HEK293 (cell line): ENCODE measurements around the gene DPYD.

Experiments used
- CTCF ChIA-PET: fragments of 350-600 bp; formaldehyde crosslinking; extraction: SDS; loops from one replicate; lab custom pipeline; 2021; ENCODE audit warnings: antibody characterized with exemption; lab: Yijun Ruan, JAX
- POLR2A ChIA-PET: fragments of 300-600 bp; formaldehyde crosslinking; extraction: SDS; loops from one replicate; lab custom pipeline; 2020; ENCODE audit warnings: antibody characterized with exemption, inconsistent platforms; lab: Yijun Ruan, JAX
- H3K27ac ChIP-seq: fragments of 200-500 bp; sonication (Bioruptor generic); 2 replicates; pipeline ENCODE4 v1.5.1; 2014; ENCODE audit warnings: low read depth, low read length, control low read depth, inconsistent platforms; ENCODE audit errors: extremely low read depth
- H3K36me3 ChIP-seq, 2 experiments: fragments of 200-500 bp in 1 of 2; sonication (Bioruptor generic) in 1 of 2; 1 replicate in 1 of 2; 2 replicates in 1 of 2; pipeline ENCODE4 v1.5.1; 2014 to 2017; ENCODE audit warnings: inconsistent platforms in 2 of 2, low read length in 2 of 2; ENCODE audit not compliant: control insufficient read depth in 2 of 2, insufficient read depth in 1 of 2
- H3K4me1 ChIP-seq: fragments of 200-500 bp; sonication (Bioruptor generic); 2 replicates; pipeline ENCODE4 v1.5.1; 2014; ENCODE audit warnings: mild to moderate bottlenecking, low read length, inconsistent platforms; ENCODE audit not compliant: control insufficient read depth, insufficient read depth
- H3K4me3 ChIP-seq: 2 replicates; pipeline ENCODE4 v1.5.1; 2011; ENCODE audit warnings: low read depth, mild to moderate bottlenecking, control low read depth, low read length, moderate library complexity
- H3K9me3 ChIP-seq: fragments of 200-500 bp; sonication (Bioruptor generic); 2 replicates; pipeline ENCODE4 v1.5.1; 2014; ENCODE audit warnings: low read depth, low read length, inconsistent platforms; ENCODE audit not compliant: control insufficient read depth, insufficient read depth
- BCL11A ChIP-seq: fragments of 450-650 bp; formaldehyde crosslinking; IDR thresholded peaks from 2 replicates; pipeline ENCODE4 v1.5.1; 2016; ENCODE audit warnings: low read depth, missing biosample characterization, missing genetic modification characterization
- MYNN ChIP-seq: fragments of 450-650 bp; formaldehyde crosslinking; IDR thresholded peaks from 2 replicates; pipeline ENCODE4 v1.5.1; 2016; ENCODE audit warnings: missing biosample characterization, missing genetic modification characterization, borderline replicate concordance
- OVOL3 ChIP-seq: fragments of 450-650 bp; formaldehyde crosslinking; IDR thresholded peaks from 2 replicates; pipeline ENCODE4 v1.5.1; 2016; ENCODE audit warnings: missing biosample characterization, missing genetic modification characterization
- PRDM1 ChIP-seq: fragments of 450-650 bp; formaldehyde crosslinking; IDR thresholded peaks from 2 replicates; pipeline ENCODE4; 2016; ENCODE audit warnings: missing biosample characterization, missing genetic modification characterization
- SALL2 ChIP-seq: fragments of 450-650 bp; formaldehyde crosslinking; IDR thresholded peaks from 2 replicates; pipeline ENCODE4 v1.5.0; 2017; ENCODE audit warnings: missing biosample characterization, mild to moderate bottlenecking, missing genetic modification characterization, borderline replicate concordance
- TRIM28 ChIP-seq: IDR thresholded peaks from 2 replicates; pipeline ENCODE4 v1.6.1; 2011; ENCODE audit warnings: low read length, control low read depth, borderline replicate concordance
- ZBTB17 ChIP-seq: fragments of 450-650 bp; formaldehyde crosslinking; IDR thresholded peaks from 2 replicates; pipeline ENCODE4 v1.5.1; 2016; ENCODE audit warnings: missing biosample characterization, missing genetic modification characterization
- ZBTB20 ChIP-seq: fragments of 450-650 bp; formaldehyde crosslinking; IDR thresholded peaks from 2 replicates; pipeline ENCODE4 v1.5.1; 2016; ENCODE audit warnings: missing biosample characterization, missing genetic modification characterization
- ZEB2 ChIP-seq: fragments of 450-650 bp; formaldehyde crosslinking; IDR thresholded peaks from 2 replicates; pipeline ENCODE4 v1.5.1; 2016; ENCODE audit warnings: missing biosample characterization, missing genetic modification characterization
- ZNF10 ChIP-seq: fragments of 450-650 bp; formaldehyde crosslinking; IDR thresholded peaks from 2 replicates; pipeline ENCODE4 v1.5.1; 2017; ENCODE audit warnings: missing biosample characterization, missing genetic modification characterization
- ZNF140 ChIP-seq: fragments of 450-650 bp; formaldehyde crosslinking; IDR thresholded peaks from 2 replicates; pipeline ENCODE4 v1.5.1; 2016; ENCODE audit warnings: missing biosample characterization, missing genetic modification characterization
- ZNF155 ChIP-seq: fragments of 450-650 bp; formaldehyde crosslinking; IDR thresholded peaks from 2 replicates; pipeline ENCODE4 v1.5.1; 2016; ENCODE audit warnings: missing biosample characterization, missing genetic modification characterization
- ZNF19 ChIP-seq: fragments of 450-650 bp; formaldehyde crosslinking; IDR thresholded peaks from 2 replicates; pipeline ENCODE4; 2016; ENCODE audit warnings: missing biosample characterization, missing genetic modification characterization, low read depth
- ZNF24 ChIP-seq: fragments of 450-650 bp; formaldehyde crosslinking; IDR thresholded peaks from 2 replicates; pipeline ENCODE4 v1.5.1; 2016; ENCODE audit warnings: missing biosample characterization, missing genetic modification characterization
- ZNF248 ChIP-seq: fragments of 450-650 bp; formaldehyde crosslinking; IDR thresholded peaks from 2 replicates; pipeline ENCODE4 v1.5.1; 2017; ENCODE audit warnings: missing biosample characterization, missing genetic modification characterization
- ZNF362 ChIP-seq: fragments of 450-650 bp; formaldehyde crosslinking; IDR thresholded peaks from 2 replicates; pipeline ENCODE4 v1.5.1; 2016; ENCODE audit warnings: missing biosample characterization, missing genetic modification characterization
- ZNF391 ChIP-seq: fragments of 450-650 bp; formaldehyde crosslinking; IDR thresholded peaks from 2 replicates; pipeline ENCODE4 v1.5.1; 2016; ENCODE audit warnings: low read depth, missing biosample characterization, missing genetic modification characterization, borderline replicate concordance
- ZNF416 ChIP-seq: fragments of 450-650 bp; formaldehyde crosslinking; IDR thresholded peaks from 2 replicates; pipeline ENCODE4 v1.5.1; 2016; ENCODE audit warnings: missing biosample characterization, missing genetic modification characterization
- ZNF473 ChIP-seq: fragments of 450-650 bp; formaldehyde crosslinking; IDR thresholded peaks from 2 replicates; pipeline ENCODE4 v1.5.1; 2017; ENCODE audit warnings: missing biosample characterization, missing genetic modification characterization
- ZNF513 ChIP-seq: fragments of 450-650 bp; IDR thresholded peaks from 2 replicates; pipeline ENCODE4 v1.5.1; 2018; ENCODE audit warnings: missing biosample characterization, missing genetic modification characterization
- ZNF514 ChIP-seq: fragments of 450-650 bp; formaldehyde crosslinking; IDR thresholded peaks from 2 replicates; pipeline ENCODE4 v1.5.1; 2016; ENCODE audit warnings: missing biosample characterization, missing genetic modification characterization
- ZNF544 ChIP-seq: fragments of 450-650 bp; formaldehyde crosslinking; IDR thresholded peaks from 2 replicates; pipeline ENCODE4 v1.5.0; 2017; ENCODE audit warnings: missing biosample characterization, missing genetic modification characterization
- ZNF558 ChIP-seq: fragments of 450-650 bp; formaldehyde crosslinking; IDR thresholded peaks from 2 replicates; pipeline ENCODE4 v1.5.1; 2016; ENCODE audit warnings: missing biosample characterization, missing genetic modification characterization
- ZNF626 ChIP-seq: fragments of 450-650 bp; sonication (Bioruptor Pico); formaldehyde crosslinking; IDR thresholded peaks from 2 replicates; pipeline ENCODE4 v1.5.1; 2018; ENCODE audit warnings: missing biosample characterization, missing genetic modification characterization, inconsistent platforms
- ZNF664 ChIP-seq: fragments of 450-650 bp; formaldehyde crosslinking; IDR thresholded peaks from 2 replicates; pipeline ENCODE4 v1.5.1; 2016; ENCODE audit warnings: missing biosample characterization, missing genetic modification characterization
- ZNF747 ChIP-seq: fragments of 450-650 bp; formaldehyde crosslinking; IDR thresholded peaks from 2 replicates; pipeline ENCODE4 v1.5.1; 2016; ENCODE audit warnings: missing biosample characterization, missing genetic modification characterization
- ZNF76 ChIP-seq: fragments of 450-650 bp; formaldehyde crosslinking; IDR thresholded peaks from 2 replicates; pipeline ENCODE4; 2016; ENCODE audit warnings: low read depth, missing biosample characterization, missing genetic modification characterization, borderline replicate concordance
- ZSCAN5A ChIP-seq: fragments of 450-650 bp; formaldehyde crosslinking; IDR thresholded peaks from 2 replicates; pipeline ENCODE4 v1.5.1; 2016; ENCODE audit warnings: missing biosample characterization, missing genetic modification characterization

Gene DPYD

GRCh38 chr1:97632075-97632474, 288.8 kb downstream of the DPYD start (continued):
- TF ChIP-seq ZEB2 (tag by site-specific recombination), result no peak
- no peak for TF ChIP-seq ZSCAN5A (tag by site-specific recombination)

- no peaks in the 10 kb centered on the region for H3K9me3 ChIP-seq
- H3K4me3 ChIP-seq, result no peak overlapping the region
- no peaks in the 10 kb centered on the region for H3K36me3 ChIP-seq
- peaks cover 22% of the 10 kb centered on the region for H3K4me1 ChIP-seq
- TF ChIP-seq TRIM28 (peak; percentile 77; the same call in 1 of the 2 replicates), ZNF513 (tag by site-specific recombination) (no peak)
- H3K27ac ChIP-seq, result peak overlapping the region; percentile 25; the same call in 1 of the 2 replicates
- ChIA-PET CTCF (no interaction called here), POLR2A (no interaction called here)
Observed at GRCh38 chr1:97630948-97631347, 289.9 kb downstream of the DPYD start.

- TF ChIP-seq ZNF473 (tag by site-specific recombination) (no peak), ZNF664 (tag by site-specific recombination) (no peak), ZSCAN5A (tag by site-specific recombination) (no peak), ZBTB17 (tag by site-specific recombination) (no peak), ZNF747 (tag by site-specific recombination) (no peak), ZNF19 (tag by site-specific recombination) (no peak), ZNF76 (tag by site-specific recombination) (no peak), ZNF140 (tag by site-specific recombination) (no peak), ZEB2 (tag by site-specific recombination) (no peak), ZNF416 (tag by site-specific recombination) (no peak), SALL2 (no peak), BCL11A (no peak), PRDM1 (tag by site-specific recombination) (no peak), ZNF626 (no peak)
- TF ChIP-seq, all 188 proteins: peak for 0
- no peaks in the 10 kb centered on the region for H3K36me3 ChIP-seq
- CTCF ChIA-PET, result no interaction called here
- H3K4me3 ChIP-seq, result no peak overlapping the region
- H3K9me3 ChIP-seq, result no peaks in the 10 kb centered on the region
- POLR2A ChIA-PET, result no interaction called here
- H3K4me1 ChIP-seq, result peaks cover 22% of the 10 kb centered on the region
- 0 out of 2 replicates have a peak overlapping the region, but pooled peaks have one; percentile 16 for H3K27ac ChIP-seq
Observed at GRCh38 chr1:97630281-97630680, 290.6 kb downstream of the DPYD start.

GRCh38 chr1:97623220-97623619, 297.6 kb downstream of the DPYD start:
- Histone ChIP-seq H3K36me3 (no peaks in the 10 kb centered on the region), H3K9me3 (no peaks in the 10 kb centered on the region), H3K4me1 (no peaks in the 10 kb centered on the region), H3K27ac (no peak overlapping the region), H3K4me3 (no peak overlapping the region)
- ChIA-PET CTCF (interaction anchor here (0.6 kb wide), 1 partner anchor 177 kb away, joined by 3 read pairs; no protein-coding TSS in a partner anchor), POLR2A (no interaction called here)
- TF ChIP-seq ZNF558 (tag by site-specific recombination) (no peak), ZNF155 (tag by site-specific recombination) (no peak), ZNF362 (tag by site-specific recombination) (no peak), ZNF514 (tag by site-specific recombination) (no peak), ZNF24 (no peak), ZNF391 (no peak), ZNF544 (tag by site-specific recombination) (no peak), ZNF10 (tag by site-specific recombination) (no peak), ZBTB20 (tag by site-specific recombination) (no peak), OVOL3 (no peak), MYNN (tag by site-specific recombination) (no peak), ZNF248 (tag by site-specific recombination) (no peak), SALL2 (no peak)
